ENCODE results near the gene IVNS1ABP.
"Not testable (repeated sequence)": the region's sequence is repeated elsewhere in the genome, so short reads cannot be mapped to it uniquely, and the experiment has no call there.

The IVNS1ABP gene

GRCh38 chr1:185257116-185257949 is 59.7 kb downstream of the IVNS1ABP start:
- DNase-seq (ENCODE audit: low read depth in 2 of 3, low spot score in 1 of 3): not testable (repeated sequence)

DNA sequence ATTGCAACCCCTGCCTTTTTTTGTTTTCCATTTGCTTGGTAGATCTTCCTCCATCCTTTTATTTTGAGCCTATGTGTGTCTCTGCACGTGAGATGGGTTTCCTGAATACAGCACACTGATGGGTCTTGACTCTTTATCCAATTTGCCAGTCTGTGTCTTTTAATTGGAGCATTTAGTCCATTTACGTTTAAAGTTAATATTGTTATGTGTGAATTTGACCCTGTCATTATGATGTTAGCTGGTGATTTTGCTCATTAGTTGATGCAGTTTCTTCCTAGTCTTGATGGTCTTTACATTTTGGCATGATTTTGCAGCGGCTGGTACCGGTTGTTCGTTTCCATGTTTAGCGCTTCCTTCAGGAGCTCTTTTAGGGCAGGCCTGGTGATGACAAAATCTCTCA is 61.4 kb downstream of the IVNS1ABP start:
- not testable (repeated sequence) for DNase-seq (ENCODE audit: low read depth in 2 of 3, low spot score in 1 of 3)

- not testable (repeated sequence) for DNase-seq (ENCODE audit: low read depth in 2 of 3, low spot score in 1 of 3)
Observed at GRCh38 chr1:185252404-185252803, 64.6 kb downstream of the IVNS1ABP start.

GRCh38 chr1:185251928-185252327 is 65.1 kb downstream of the IVNS1ABP start:
- not testable (repeated sequence) for DNase-seq (ENCODE audit: low read depth in 2 of 3, low spot score in 1 of 3)

GRCh38 chr1:185250063-185250462 is 67.0 kb downstream of the IVNS1ABP start:
- DNase-seq (ENCODE audit: low read depth in 2 of 3, low spot score in 1 of 3): no peak

DNA sequence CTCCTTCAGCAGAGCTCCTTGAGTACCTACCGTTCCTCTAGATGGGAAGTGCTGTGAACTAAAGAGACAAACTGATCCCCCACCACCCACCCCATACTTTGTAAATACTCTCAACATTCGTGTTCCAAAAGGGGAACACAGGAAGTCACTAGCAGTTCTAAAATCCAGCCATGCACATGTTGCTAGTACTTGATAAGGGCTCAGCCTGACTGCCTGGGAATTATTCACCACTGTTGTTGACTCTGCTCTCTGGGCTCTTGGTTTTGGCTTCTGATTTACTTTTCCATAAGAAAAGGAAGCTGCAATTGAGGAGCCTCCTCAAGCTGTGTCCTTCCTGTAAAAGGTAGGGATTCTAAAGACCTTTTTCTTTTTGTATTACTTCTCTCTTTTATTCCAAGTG is 67.5 kb downstream of the IVNS1ABP start:
- DNase-seq (ENCODE audit: low read depth in 2 of 3, low spot score in 1 of 3): no peak
